GM12874 (cell line): Measurements from ENCODE around the gene OR1J1.
A peak's percentile ranks its signal among the peaks of the same experiment; 100 is the strongest.

Experiments
- CTCF ChIP-seq: IDR thresholded peaks from 2 replicates; pipeline ENCODE4 v1.5.1; 2011; ENCODE audit warnings: low read depth, mild to moderate bottlenecking, control low read depth, low read length, moderate library complexity; ENCODE audit not compliant: insufficient read depth

OR1J1 gene

GRCh38 chr9:122464633-122465567, 12.8 kb downstream of the OR1J1 start:
- peak; percentile 72 for TF ChIP-seq CTCF

- TF ChIP-seq CTCF: peak; percentile 18; the same call in 1 of the 2 replicates
These were observed 13.7 kb downstream of the OR1J1 start for GRCh38 chr9:122463828-122464632.

GRCh38 chr9:122457787-122458186, 19.9 kb downstream of the OR1J1 start:
- TF ChIP-seq CTCF: no peak

- no peak for TF ChIP-seq CTCF
These were observed 21.6 kb downstream of the OR1J1 start for GRCh38 chr9:122456123-122456522.

GRCh38 chr9:122453677-122454135, 24.0 kb downstream of the OR1J1 start:
- no peak for TF ChIP-seq CTCF

- TF ChIP-seq CTCF: no peak
These were observed 30.8 kb downstream of the OR1J1 start for GRCh38 chr9:122446819-122447484.
